ENCODE data around the gene ADAMTS9. TPM values are rescaled to one million over a fixed set of nuclear protein-coding genes. Genes with fewer than 3 reads are reported as not detected.
A peak's percentile ranks its signal among the peaks of the same experiment; 100 is the strongest.

The ADAMTS9 gene
- total and polyA plus RNA-seq, 4 experiments from 2014 or later, result not detected

- no peaks in the 10 kb centered on the region for H3K36me3 Mint-ChIP-seq
- no peak overlapping the region for H3K27ac Mint-ChIP-seq
- H3K27me3 Mint-ChIP-seq, result peaks cover 0 to 6% of the 10 kb centered on the region in 2 donors
- Histone ChIP-seq H3K4me1 (ENCODE audit: insufficient read depth, low read length) (no peaks in the 10 kb centered on the region), H3K4me3 (ENCODE audit: low read length in 2 of 2) (no peak overlapping the region), H3K27me3 (ENCODE audit: insufficient read depth, low read length) (no peaks in the 10 kb centered on the region), H3K9me3 (ENCODE audit: control insufficient read depth in 1 of 2, low read length in 2 of 2) (no peaks in the 10 kb centered on the region), H3K36me3 (ENCODE audit: insufficient read depth, low read length) (no peaks in the 10 kb centered on the region), H3K27ac (ENCODE audit: low read depth, low read length) (no peak overlapping the region)
- POLR2A ChIA-PET (ENCODE audit: partially characterized antibody), result no interaction called here
- no peaks in the 10 kb centered on the region for H3K4me1 Mint-ChIP-seq
- CTCF ChIA-PET (ENCODE audit: partially characterized antibody), result interaction anchor here (1.1 kb wide), 1 partner anchor 28 kb away, joined by 3 read pairs; no protein-coding TSS in a partner anchor
- no peak for DNase-seq
- no peak overlapping the region for H3K4me3 Mint-ChIP-seq
- H3K9me3 Mint-ChIP-seq, result peaks cover 0 to 5% (median 3%) of the 10 kb centered on the region in 8 donors
- intact Hi-C loops (cut with micrococcal nuclease), result no loop called here
These were observed 9.1 kb upstream of the ADAMTS9 start for GRCh38 chr3:64696896-64697295.

- DNase-seq, result no peak
- no peak overlapping the region for H3K27ac Mint-ChIP-seq
- no peaks in the 10 kb centered on the region for H3K36me3 ChIP-seq (ENCODE audit: insufficient read depth, low read length)
- H3K4me1 Mint-ChIP-seq, result no peaks in the 10 kb centered on the region
- peaks cover 0 to 6% of the 10 kb centered on the region in 2 donors for H3K27me3 Mint-ChIP-seq
- H3K9me3 Mint-ChIP-seq, result peaks cover 0 to 5% (median 2%) of the 10 kb centered on the region in 8 donors
- ChIA-PET CTCF (ENCODE audit: partially characterized antibody) (no interaction called here), POLR2A (ENCODE audit: partially characterized antibody) (no interaction called here)
- intact Hi-C loops (cut with micrococcal nuclease), result no loop called here
- no peaks in the 10 kb centered on the region for H3K4me1 ChIP-seq (ENCODE audit: insufficient read depth, low read length)
- H3K9me3 ChIP-seq (ENCODE audit: control insufficient read depth in 1 of 2, low read length in 2 of 2), result no peaks in the 10 kb centered on the region
- no peak overlapping the region for H3K4me3 Mint-ChIP-seq
- H3K27ac ChIP-seq (ENCODE audit: low read depth, low read length), result no peak overlapping the region
- no peak overlapping the region for H3K4me3 ChIP-seq (ENCODE audit: low read length in 2 of 2)
- H3K36me3 Mint-ChIP-seq, result no peaks in the 10 kb centered on the region
- H3K27me3 ChIP-seq (ENCODE audit: insufficient read depth, low read length), result no peaks in the 10 kb centered on the region
These were observed 6.3 kb upstream of the ADAMTS9 start for GRCh38 chr3:64694114-64694513.

GRCh38 chr3:64693031-64693430, 5.2 kb upstream of the ADAMTS9 start:
- ChIA-PET CTCF (ENCODE audit: partially characterized antibody) (no interaction called here), POLR2A (ENCODE audit: partially characterized antibody) (no interaction called here)
- H3K4me3 Mint-ChIP-seq, result no peak overlapping the region
- Histone ChIP-seq H3K36me3 (ENCODE audit: insufficient read depth, low read length) (no peaks in the 10 kb centered on the region), H3K4me3 (ENCODE audit: low read length in 2 of 2) (no peak overlapping the region), H3K9me3 (ENCODE audit: control insufficient read depth in 1 of 2, low read length in 2 of 2) (no peaks in the 10 kb centered on the region), H3K27ac (ENCODE audit: low read depth, low read length) (no peak overlapping the region), H3K27me3 (ENCODE audit: insufficient read depth, low read length) (peaks cover 4% of the 10 kb centered on the region), H3K4me1 (ENCODE audit: insufficient read depth, low read length) (no peaks in the 10 kb centered on the region)
- intact Hi-C loops (cut with micrococcal nuclease), result no loop called here
- H3K36me3 Mint-ChIP-seq, result no peaks in the 10 kb centered on the region
- H3K4me1 Mint-ChIP-seq, result peaks cover 2 to 5% (median 4%) of the 10 kb centered on the region in 4 donors
- no peak for DNase-seq
- H3K9me3 Mint-ChIP-seq, result peaks cover 0 to 6% (median under 1%) of the 10 kb centered on the region in 8 donors
- H3K27me3 Mint-ChIP-seq, result peaks cover 6 to 9% of the 10 kb centered on the region in 2 donors
- H3K27ac Mint-ChIP-seq, result no peak overlapping the region

GRCh38 chr3:64691051-64691450, 3.3 kb upstream of the ADAMTS9 start:
- no peak overlapping the region for H3K27ac ChIP-seq (ENCODE audit: low read depth, low read length)
- CTCF ChIA-PET (ENCODE audit: partially characterized antibody), result no interaction called here
- peaks cover 4 to 16% (median 7%) of the 10 kb centered on the region in 4 donors for H3K4me1 Mint-ChIP-seq
- H3K4me3 ChIP-seq (ENCODE audit: low read length in 2 of 2), result no peak overlapping the region
- intact Hi-C loops (cut with micrococcal nuclease), result no loop called here
- no peaks in the 10 kb centered on the region for H3K4me1 ChIP-seq (ENCODE audit: insufficient read depth, low read length)
- DNase-seq, result no peak
- POLR2A ChIA-PET (ENCODE audit: partially characterized antibody), result no interaction called here
- peaks cover 4% of the 10 kb centered on the region for H3K27me3 ChIP-seq (ENCODE audit: insufficient read depth, low read length)
- no peak overlapping the region for H3K4me3 Mint-ChIP-seq
- no peaks in the 10 kb centered on the region for H3K36me3 Mint-ChIP-seq
- H3K36me3 ChIP-seq (ENCODE audit: insufficient read depth, low read length), result no peaks in the 10 kb centered on the region
- peaks cover 16 to 17% of the 10 kb centered on the region in 2 donors for H3K27me3 Mint-ChIP-seq
- no peaks in the 10 kb centered on the region for H3K9me3 ChIP-seq (ENCODE audit: control insufficient read depth in 1 of 2, low read length in 2 of 2)
- no peak overlapping the region for H3K27ac Mint-ChIP-seq
- H3K9me3 Mint-ChIP-seq, result peaks cover 0 to 6% (median under 1%) of the 10 kb centered on the region in 8 donors

GRCh38 chr3:64687086-64687780, 567 bp downstream of the ADAMTS9 start:
- H3K4me1 ChIP-seq (ENCODE audit: insufficient read depth, low read length), result no peaks in the 10 kb centered on the region
- H3K27ac Mint-ChIP-seq, result no peak overlapping the region
- H3K36me3 Mint-ChIP-seq, result no peaks in the 10 kb centered on the region
- peaks cover 4 to 16% (median 9%) of the 10 kb centered on the region in 4 donors for H3K4me1 Mint-ChIP-seq
- H3K4me3 Mint-ChIP-seq, result no peak overlapping the region
- POLR2A ChIA-PET (ENCODE audit: partially characterized antibody), result no interaction called here
- H3K27me3 Mint-ChIP-seq, result peaks cover 26 to 28% of the 10 kb centered on the region in 2 donors
- H3K9me3 ChIP-seq (ENCODE audit: control insufficient read depth in 1 of 2, low read length in 2 of 2), result no peaks in the 10 kb centered on the region
- H3K27ac ChIP-seq (ENCODE audit: low read depth, low read length), result no peak overlapping the region
- no peak overlapping the region for H3K4me3 ChIP-seq (ENCODE audit: low read length in 2 of 2)
- no peaks in the 10 kb centered on the region for H3K36me3 ChIP-seq (ENCODE audit: insufficient read depth, low read length)
- H3K27me3 ChIP-seq (ENCODE audit: insufficient read depth, low read length), result peaks cover 4% of the 10 kb centered on the region
- CTCF ChIA-PET (ENCODE audit: partially characterized antibody), result no interaction called here
- DNase-seq, result no peak
- intact Hi-C loops (cut with micrococcal nuclease), result no loop called here
- H3K9me3 Mint-ChIP-seq, result peaks cover 0 to 3% (median 0%) of the 10 kb centered on the region in 8 donors

- Histone ChIP-seq H3K4me1 (ENCODE audit: insufficient read depth, low read length) (no peaks in the 10 kb centered on the region), H3K4me3 (ENCODE audit: low read length in 2 of 2) (no peak overlapping the region), H3K36me3 (ENCODE audit: insufficient read depth, low read length) (no peaks in the 10 kb centered on the region), H3K27ac (ENCODE audit: low read depth, low read length) (no peak overlapping the region), H3K9me3 (ENCODE audit: control insufficient read depth in 1 of 2, low read length in 2 of 2) (no peaks in the 10 kb centered on the region), H3K27me3 (ENCODE audit: insufficient read depth, low read length) (peaks cover 4% of the 10 kb centered on the region)
- no peak for DNase-seq
- peak overlapping the region in 2 of 8 donors; percentile 7 to 35 for H3K4me3 Mint-ChIP-seq
- H3K27me3 Mint-ChIP-seq, result peaks cover 24 to 28% of the 10 kb centered on the region in 2 donors
- ChIA-PET POLR2A (ENCODE audit: partially characterized antibody) (no interaction called here), CTCF (ENCODE audit: partially characterized antibody) (no interaction called here)
- peaks cover 4 to 16% (median 9%) of the 10 kb centered on the region in 4 donors for H3K4me1 Mint-ChIP-seq
- peaks cover 0 to 3% (median 0%) of the 10 kb centered on the region in 8 donors for H3K9me3 Mint-ChIP-seq
- intact Hi-C loops (cut with micrococcal nuclease), result no loop called here
- H3K27ac Mint-ChIP-seq, result no peak overlapping the region
- H3K36me3 Mint-ChIP-seq, result no peaks in the 10 kb centered on the region
These were observed 1.3 kb downstream of the ADAMTS9 start for GRCh38 chr3:64686446-64686908.

- peak in 1 of 5 donors; percentile 3 for DNase-seq
- H3K27ac ChIP-seq (ENCODE audit: low read depth, low read length), result no peak overlapping the region
- H3K9me3 ChIP-seq (ENCODE audit: control insufficient read depth in 1 of 2, low read length in 2 of 2), result no peaks in the 10 kb centered on the region
- H3K4me1 ChIP-seq (ENCODE audit: insufficient read depth, low read length), result no peaks in the 10 kb centered on the region
- H3K27me3 ChIP-seq (ENCODE audit: insufficient read depth, low read length), result peaks cover 4% of the 10 kb centered on the region
- no peak overlapping the region for H3K4me3 Mint-ChIP-seq
- H3K36me3 Mint-ChIP-seq, result no peaks in the 10 kb centered on the region
- CTCF ChIA-PET (ENCODE audit: partially characterized antibody), result no interaction called here
- H3K36me3 ChIP-seq (ENCODE audit: insufficient read depth, low read length), result no peaks in the 10 kb centered on the region
- POLR2A ChIA-PET (ENCODE audit: partially characterized antibody), result no interaction called here
- peaks cover 4 to 16% (median 9%) of the 10 kb centered on the region in 4 donors for H3K4me1 Mint-ChIP-seq
- H3K9me3 Mint-ChIP-seq, result peaks cover 0 to 5% (median 0%) of the 10 kb centered on the region in 8 donors
- H3K4me3 ChIP-seq (ENCODE audit: low read length in 2 of 2), result no peak overlapping the region
- intact Hi-C loops (cut with micrococcal nuclease), result no loop called here
- peaks cover 24 to 28% of the 10 kb centered on the region in 2 donors for H3K27me3 Mint-ChIP-seq
- no peak overlapping the region for H3K27ac Mint-ChIP-seq
These were observed 1.9 kb downstream of the ADAMTS9 start for GRCh38 chr3:64685800-64686445.

Measured in CD4-positive, alpha-beta memory T cell (primary cell).